K562 (cell line): ENCODE data around the gene ISYNA1. TPM values are rescaled to one million over a fixed set of nuclear protein-coding genes. Genes with fewer than 3 reads are reported as not detected.

Experiments
- ARID1B ChIP-seq: fragments of 450-650 bp; IDR thresholded peaks from 2 replicates; pipeline ENCODE4 v1.6.1; 2016; ENCODE audit warnings: antibody characterized with exemption, mild to moderate bottlenecking, inconsistent platforms
- BCOR ChIP-seq: fragments of 450-650 bp; IDR thresholded peaks from 2 replicates; pipeline ENCODE4 v1.6.1; 2016
- DNMT1 ChIP-seq: fragments of 450-650 bp; IDR thresholded peaks from 2 replicates; pipeline ENCODE4 v1.6.1; 2016; ENCODE audit warnings: antibody characterized with exemption, mild to moderate bottlenecking
- MYNN ChIP-seq, 2 experiments: sonication (generic); formaldehyde crosslinking in 1 of 2; IDR thresholded peaks; 2 replicates each; pipeline versions ENCODE4 v1.5.0 to v1.6.1; 2016 to 2020; ENCODE audit warnings: antibody characterized with exemption in 1 of 2, missing genetic modification reagents in 1 of 2
- SETDB1 ChIP-seq: IDR thresholded peaks from one replicate; pipeline ENCODE4 v1.6.1; 2012; ENCODE audit warnings: low read length, control low read depth, inconsistent platforms
- SMARCE1 ChIP-seq: fragments of 450-650 bp; IDR thresholded peaks from 2 replicates; pipeline ENCODE4 v1.7.1; 2016; ENCODE audit warnings: mild to moderate bottlenecking
- SREBF1 ChIP-seq: fragments of 150-350 bp; IDR thresholded peaks from 2 replicates; pipeline ENCODE4 v1.6.1; 2014; ENCODE audit warnings: antibody characterized with exemption, low read depth, low read length, borderline replicate concordance
- ZNF384 ChIP-seq: IDR thresholded peaks from 2 replicates; pipeline ENCODE4 v1.6.1; 2012; ENCODE audit warnings: low read depth, low read length, improper control_type of control experiment
- polyA plus RNA-seq, 8 experiments: library from polyadenylated mRNA; depleted of rRNA in 4 of 8; stranded (reverse) in 5 of 8; unstranded in 3 of 8; fragments of >200 nt; fragmentation: Nextera tagmentation in 2 of 8; fragmentation: Illumina TruSeq in 1 of 8; extraction: Ambion mirVana in 2 of 8; extraction: Trizol in 1 of 8; gene quantifications; 2 replicates each; pipeline versions ENCODE4 v1.2.1 to v1.2.3, GENCODE V29; 2011 to 2014; ENCODE audit warnings: inconsistent platforms in 1 of 8, missing spikeins in 1 of 8
- total RNA-seq, 7 experiments: library from RNA; depleted of rRNA in 6 of 7; stranded (reverse); fragments of >200 nt in 6 of 7; fragmentation: Illumina TruSeq in 2 of 7; extraction: Trizol in 2 of 7; gene quantifications; 2 replicates each; pipeline versions ENCODE4 v1.2.1 to v1.2.3, GENCODE V29; 2011 to 2021; ENCODE audit warnings: low replicate concordance in 1 of 7
- TF ChIP-seq, protein P1 (sequence below): fragments of 450-650 bp; IDR thresholded peaks from 2 replicates; pipeline ENCODE4 v1.6.1; 2018; ENCODE audit not compliant: partially characterized antibody
- TF ChIP-seq, protein P2 (sequence below): IDR thresholded peaks from 2 replicates; pipeline ENCODE4 v1.6.1; 2011; ENCODE audit warnings: borderline replicate concordance, low read depth, mild to moderate bottlenecking, moderate library complexity, low read length; ENCODE audit not compliant: insufficient read depth, poor library complexity, severe bottlenecking
- TF ChIP-seq, protein P3 (sequence below): fragments of 250-450 bp; sonication (Bioruptor Pico); IDR thresholded peaks from 2 replicates; pipeline ENCODE4 v1.4.0; 2020; ENCODE audit warnings: mild to moderate bottlenecking
- TF ChIP-seq, protein P4 (sequence below): sonication (generic); formaldehyde crosslinking; IDR thresholded peaks from 2 replicates; pipeline ENCODE4 v1.8.1; 2022; ENCODE audit warnings: missing genetic modification reagents
- TF ChIP-seq, protein P5 (sequence below): sonication (generic); formaldehyde crosslinking; IDR thresholded peaks from 2 replicates; pipeline ENCODE4 v1.8.1; 2023; ENCODE audit warnings: missing genetic modification reagents, mild to moderate bottlenecking, borderline replicate concordance

The ISYNA1 gene
- total and polyA plus RNA-seq, 9 of the 15 experiments (the other 6 are each of a cell fraction or from before 2014, with no cell fraction given): 21.8 to 460 (median 93.2) TPM

DNA sequence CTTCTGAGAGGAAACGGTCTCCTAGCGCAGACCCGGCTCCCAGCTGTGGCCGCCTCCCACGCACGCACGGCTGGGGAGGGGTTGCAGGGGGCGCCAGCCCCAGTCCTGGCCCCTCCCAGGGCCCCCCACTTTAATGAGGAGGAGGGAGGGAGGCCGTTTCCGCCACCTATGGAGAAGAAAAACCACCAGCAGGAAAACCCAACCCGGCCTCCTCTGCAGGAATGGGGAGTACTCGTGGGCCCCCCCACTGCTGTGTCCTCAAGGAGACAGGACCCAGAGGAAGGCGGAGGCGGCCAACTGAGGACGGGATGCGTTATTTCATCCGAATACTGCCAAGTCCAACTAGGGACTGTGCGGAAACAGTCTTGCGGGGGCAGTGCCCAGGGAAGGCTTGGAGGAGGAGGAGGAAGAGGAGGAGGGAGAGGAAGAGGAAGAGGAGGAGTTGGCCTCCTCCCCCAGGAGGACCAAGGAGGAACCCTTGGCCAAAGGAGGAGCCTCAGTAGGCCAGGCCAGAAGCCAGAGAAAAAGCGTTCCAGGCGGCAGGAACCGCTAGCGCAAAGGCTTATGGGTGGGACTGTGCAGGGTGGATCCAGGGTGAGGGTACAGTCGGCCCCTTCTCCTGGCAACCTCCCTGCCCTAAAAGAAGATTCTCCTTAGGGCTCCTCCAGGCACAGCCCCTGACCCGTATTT is 22.6 kb downstream of the ISYNA1 start (continued):
- TF ChIP-seq, protein P1, sequence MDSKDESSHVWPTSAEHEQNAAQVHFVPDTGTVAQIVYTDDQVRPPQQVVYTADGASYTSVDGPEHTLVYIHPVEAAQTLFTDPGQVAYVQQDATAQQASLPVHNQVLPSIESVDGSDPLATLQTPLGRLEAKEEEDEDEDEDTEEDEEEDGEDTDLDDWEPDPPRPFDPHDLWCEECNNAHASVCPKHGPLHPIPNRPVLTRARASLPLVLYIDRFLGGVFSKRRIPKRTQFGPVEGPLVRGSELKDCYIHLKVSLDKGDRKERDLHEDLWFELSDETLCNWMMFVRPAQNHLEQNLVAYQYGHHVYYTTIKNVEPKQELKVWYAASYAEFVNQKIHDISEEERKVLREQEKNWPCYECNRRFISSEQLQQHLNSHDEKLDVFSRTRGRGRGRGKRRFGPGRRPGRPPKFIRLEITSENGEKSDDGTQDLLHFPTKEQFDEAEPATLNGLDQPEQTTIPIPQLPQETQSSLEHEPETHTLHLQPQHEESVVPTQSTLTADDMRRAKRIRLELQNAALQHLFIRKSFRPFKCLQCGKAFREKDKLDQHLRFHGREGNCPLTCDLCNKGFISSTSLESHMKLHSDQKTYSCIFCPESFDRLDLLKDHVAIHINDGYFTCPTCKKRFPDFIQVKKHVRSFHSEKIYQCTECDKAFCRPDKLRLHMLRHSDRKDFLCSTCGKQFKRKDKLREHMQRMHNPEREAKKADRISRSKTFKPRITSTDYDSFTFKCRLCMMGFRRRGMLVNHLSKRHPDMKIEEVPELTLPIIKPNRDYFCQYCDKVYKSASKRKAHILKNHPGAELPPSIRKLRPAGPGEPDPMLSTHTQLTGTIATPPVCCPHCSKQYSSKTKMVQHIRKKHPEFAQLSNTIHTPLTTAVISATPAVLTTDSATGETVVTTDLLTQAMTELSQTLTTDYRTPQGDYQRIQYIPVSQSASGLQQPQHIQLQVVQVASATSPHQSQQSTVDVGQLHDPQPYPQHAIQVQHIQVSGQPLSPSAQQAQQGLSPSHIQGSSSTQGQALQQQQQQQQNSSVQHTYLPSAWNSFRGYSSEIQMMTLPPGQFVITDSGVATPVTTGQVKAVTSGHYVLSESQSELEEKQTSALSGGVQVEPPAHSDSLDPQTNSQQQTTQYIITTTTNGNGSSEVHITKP: peak; percentile 23
- TF ChIP-seq ARID1B: peak; percentile 71; the same call in 1 of the 2 replicates
- TF ChIP-seq, protein P2, sequence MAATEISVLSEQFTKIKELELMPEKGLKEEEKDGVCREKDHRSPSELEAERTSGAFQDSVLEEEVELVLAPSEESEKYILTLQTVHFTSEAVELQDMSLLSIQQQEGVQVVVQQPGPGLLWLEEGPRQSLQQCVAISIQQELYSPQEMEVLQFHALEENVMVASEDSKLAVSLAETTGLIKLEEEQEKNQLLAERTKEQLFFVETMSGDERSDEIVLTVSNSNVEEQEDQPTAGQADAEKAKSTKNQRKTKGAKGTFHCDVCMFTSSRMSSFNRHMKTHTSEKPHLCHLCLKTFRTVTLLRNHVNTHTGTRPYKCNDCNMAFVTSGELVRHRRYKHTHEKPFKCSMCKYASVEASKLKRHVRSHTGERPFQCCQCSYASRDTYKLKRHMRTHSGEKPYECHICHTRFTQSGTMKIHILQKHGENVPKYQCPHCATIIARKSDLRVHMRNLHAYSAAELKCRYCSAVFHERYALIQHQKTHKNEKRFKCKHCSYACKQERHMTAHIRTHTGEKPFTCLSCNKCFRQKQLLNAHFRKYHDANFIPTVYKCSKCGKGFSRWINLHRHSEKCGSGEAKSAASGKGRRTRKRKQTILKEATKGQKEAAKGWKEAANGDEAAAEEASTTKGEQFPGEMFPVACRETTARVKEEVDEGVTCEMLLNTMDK: no peak
- peak; percentile 74 for TF ChIP-seq BCOR
- no peak for TF ChIP-seq SREBF1
- no peak for TF ChIP-seq ZNF384
- TF ChIP-seq, protein P3, sequence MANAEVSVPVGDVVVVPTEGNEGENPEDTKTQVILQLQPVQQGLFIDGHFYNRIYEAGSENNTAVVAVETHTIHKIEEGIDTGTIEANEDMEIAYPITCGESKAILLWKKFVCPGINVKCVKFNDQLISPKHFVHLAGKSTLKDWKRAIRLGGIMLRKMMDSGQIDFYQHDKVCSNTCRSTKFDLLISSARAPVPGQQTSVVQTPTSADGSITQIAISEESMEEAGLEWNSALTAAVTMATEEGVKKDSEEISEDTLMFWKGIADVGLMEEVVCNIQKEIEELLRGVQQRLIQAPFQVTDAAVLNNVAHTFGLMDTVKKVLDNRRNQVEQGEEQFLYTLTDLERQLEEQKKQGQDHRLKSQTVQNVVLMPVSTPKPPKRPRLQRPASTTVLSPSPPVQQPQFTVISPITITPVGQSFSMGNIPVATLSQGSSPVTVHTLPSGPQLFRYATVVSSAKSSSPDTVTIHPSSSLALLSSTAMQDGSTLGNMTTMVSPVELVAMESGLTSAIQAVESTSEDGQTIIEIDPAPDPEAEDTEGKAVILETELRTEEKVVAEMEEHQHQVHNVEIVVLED (CRISPR knock-in tag): peak; percentile 72
- peak; percentile 68; the same call in 1 of the 2 replicates for TF ChIP-seq SMARCE1
- TF ChIP-seq MYNN (IDR thresholded peaks at IDR 0.05): no peak
- no peak for TF ChIP-seq MYNN (CRISPR knock-in tag; IDR thresholded peaks at IDR 0.05)
- TF ChIP-seq SETDB1: no peak
- TF ChIP-seq, protein P4, sequence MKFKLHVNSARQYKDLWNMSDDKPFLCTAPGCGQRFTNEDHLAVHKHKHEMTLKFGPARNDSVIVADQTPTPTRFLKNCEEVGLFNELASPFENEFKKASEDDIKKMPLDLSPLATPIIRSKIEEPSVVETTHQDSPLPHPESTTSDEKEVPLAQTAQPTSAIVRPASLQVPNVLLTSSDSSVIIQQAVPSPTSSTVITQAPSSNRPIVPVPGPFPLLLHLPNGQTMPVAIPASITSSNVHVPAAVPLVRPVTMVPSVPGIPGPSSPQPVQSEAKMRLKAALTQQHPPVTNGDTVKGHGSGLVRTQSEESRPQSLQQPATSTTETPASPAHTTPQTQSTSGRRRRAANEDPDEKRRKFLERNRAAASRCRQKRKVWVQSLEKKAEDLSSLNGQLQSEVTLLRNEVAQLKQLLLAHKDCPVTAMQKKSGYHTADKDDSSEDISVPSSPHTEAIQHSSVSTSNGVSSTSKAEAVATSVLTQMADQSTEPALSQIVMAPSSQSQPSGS (CRISPR knock-in tag): no peak
- TF ChIP-seq, protein P5, sequence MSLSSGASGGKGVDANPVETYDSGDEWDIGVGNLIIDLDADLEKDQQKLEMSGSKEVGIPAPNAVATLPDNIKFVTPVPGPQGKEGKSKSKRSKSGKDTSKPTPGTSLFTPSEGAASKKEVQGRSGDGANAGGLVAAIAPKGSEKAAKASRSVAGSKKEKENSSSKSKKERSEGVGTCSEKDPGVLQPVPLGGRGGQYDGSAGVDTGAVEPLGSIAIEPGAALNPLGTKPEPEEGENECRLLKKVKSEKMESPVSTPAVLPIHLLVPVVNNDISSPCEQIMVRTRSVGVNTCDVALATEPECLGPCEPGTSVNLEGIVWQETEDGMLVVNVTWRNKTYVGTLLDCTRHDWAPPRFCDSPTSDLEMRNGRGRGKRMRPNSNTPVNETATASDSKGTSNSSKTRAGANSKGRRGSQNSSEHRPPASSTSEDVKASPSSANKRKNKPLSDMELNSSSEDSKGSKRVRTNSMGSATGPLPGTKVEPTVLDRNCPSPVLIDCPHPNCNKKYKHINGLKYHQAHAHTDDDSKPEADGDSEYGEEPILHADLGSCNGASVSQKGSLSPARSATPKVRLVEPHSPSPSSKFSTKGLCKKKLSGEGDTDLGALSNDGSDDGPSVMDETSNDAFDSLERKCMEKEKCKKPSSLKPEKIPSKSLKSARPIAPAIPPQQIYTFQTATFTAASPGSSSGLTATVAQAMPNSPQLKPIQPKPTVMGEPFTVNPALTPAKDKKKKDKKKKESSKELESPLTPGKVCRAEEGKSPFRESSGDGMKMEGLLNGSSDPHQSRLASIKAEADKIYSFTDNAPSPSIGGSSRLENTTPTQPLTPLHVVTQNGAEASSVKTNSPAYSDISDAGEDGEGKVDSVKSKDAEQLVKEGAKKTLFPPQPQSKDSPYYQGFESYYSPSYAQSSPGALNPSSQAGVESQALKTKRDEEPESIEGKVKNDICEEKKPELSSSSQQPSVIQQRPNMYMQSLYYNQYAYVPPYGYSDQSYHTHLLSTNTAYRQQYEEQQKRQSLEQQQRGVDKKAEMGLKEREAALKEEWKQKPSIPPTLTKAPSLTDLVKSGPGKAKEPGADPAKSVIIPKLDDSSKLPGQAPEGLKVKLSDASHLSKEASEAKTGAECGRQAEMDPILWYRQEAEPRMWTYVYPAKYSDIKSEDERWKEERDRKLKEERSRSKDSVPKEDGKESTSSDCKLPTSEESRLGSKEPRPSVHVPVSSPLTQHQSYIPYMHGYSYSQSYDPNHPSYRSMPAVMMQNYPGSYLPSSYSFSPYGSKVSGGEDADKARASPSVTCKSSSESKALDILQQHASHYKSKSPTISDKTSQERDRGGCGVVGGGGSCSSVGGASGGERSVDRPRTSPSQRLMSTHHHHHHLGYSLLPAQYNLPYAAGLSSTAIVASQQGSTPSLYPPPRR (CRISPR knock-in tag): no peak
- TF ChIP-seq DNMT1: no peak
